ENCODE measurements around the gene PNPLA6. TPM values are rescaled to one million over a fixed set of nuclear protein-coding genes. Genes with fewer than 3 reads are reported as not detected.
A peak's percentile ranks its signal among the peaks of the same experiment; 100 is the strongest.

PNPLA6 gene
- total and polyA plus RNA-seq, 3 experiments from 2014 or later = 17.1 to 117 (median 112) TPM

DNA sequence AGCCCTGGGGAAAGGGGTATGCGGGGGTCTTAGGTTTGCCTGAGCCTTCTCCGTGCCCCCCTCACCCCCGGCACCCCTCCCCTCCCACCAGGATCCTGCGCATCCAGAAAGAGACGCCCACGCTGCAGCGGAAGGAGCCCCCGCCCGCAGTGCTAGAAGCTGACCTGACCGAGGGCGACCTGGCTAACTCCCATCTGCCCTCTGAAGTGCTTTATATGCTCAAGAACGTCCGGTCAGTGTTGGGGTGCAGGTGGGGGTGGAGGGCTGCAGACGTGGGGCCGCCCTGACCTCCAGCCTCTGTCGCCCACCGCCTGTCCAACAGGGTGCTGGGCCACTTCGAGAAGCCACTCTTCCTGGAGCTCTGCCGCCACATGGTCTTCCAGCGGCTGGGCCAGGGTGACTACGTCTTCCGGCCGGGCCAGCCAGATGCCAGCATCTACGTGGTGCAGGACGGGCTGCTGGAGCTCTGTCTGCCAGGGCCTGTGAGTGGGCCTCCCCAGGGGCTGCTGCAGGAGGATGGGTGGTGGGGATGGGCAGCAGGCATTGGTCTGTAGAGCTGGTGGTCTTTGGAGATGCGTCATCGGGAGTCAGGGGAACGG, 4.4 kb downstream of the PNPLA6 start:
- Histone ChIP-seq H3K27ac (ENCODE audit: low read depth, low read length) (no peak overlapping the region), H3K9me3 (ENCODE audit: low read length) (no peaks in the 10 kb centered on the region), H3K36me3 (ENCODE audit: insufficient read depth, low read length) (peaks cover 22% of the 10 kb centered on the region), H3K4me1 (ENCODE audit: insufficient read depth, low read length) (peaks cover 7% of the 10 kb centered on the region), H3K27me3 (ENCODE audit: insufficient read depth, low read length, poor library complexity, severe bottlenecking) (no peaks in the 10 kb centered on the region), H3K4me3 (ENCODE audit: low read length) (no peak overlapping the region)
- ChIA-PET CTCF (no interaction called here), POLR2A (no interaction called here)
- Mint-ChIP-seq H3K27me3 (peaks cover 0 to 3% of the 10 kb centered on the region in 2 donors), H3K27ac (peak overlapping the region in 1 of 8 donors; percentile 63), H3K4me3 (peak overlapping the region in 1 of 7 donors; percentile 62), H3K36me3 (peaks cover 0 to 69% (median 6%) of the 10 kb centered on the region in 3 donors), H3K4me1 (peaks cover 11 to 17% (median 15%) of the 10 kb centered on the region in 3 donors), H3K9me3 (no peaks in the 10 kb centered on the region)
- no peak for DNase-seq

DNA sequence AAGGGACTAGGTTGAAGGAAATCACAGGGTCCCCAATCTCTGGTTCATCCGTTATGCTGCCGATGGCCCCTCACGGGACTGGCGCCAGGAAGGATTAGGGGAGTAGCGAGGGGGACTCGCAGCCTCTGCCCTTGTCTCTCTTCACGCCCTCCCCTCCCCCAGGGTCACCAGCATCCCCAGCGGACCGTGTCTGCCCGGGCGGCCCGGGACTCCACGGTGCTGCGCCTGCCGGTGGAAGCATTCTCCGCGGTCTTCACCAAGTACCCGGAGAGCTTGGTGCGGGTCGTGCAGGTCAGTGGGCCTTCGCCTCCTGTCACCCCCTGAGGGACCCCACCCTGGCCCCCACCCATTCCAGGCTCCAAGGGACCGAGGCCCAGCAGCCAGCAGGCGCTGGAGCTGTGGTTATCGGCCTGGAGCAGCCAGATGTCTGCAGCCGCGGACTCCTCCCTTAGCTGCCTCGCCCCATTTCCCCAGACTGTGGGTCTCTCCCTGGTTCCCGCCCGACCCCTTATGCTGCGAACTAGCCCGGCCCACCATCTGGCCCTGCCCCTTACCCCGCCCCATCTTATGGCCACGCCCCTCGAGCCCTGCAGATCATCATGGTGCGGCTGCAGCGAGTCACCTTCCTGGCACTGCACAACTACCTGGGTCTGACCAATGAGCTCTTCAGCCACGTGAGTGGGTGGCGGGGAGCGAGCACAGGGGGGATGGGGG, 5.4 kb downstream of the PNPLA6 start:
- Mint-ChIP-seq H3K4me1 (peaks cover 13 to 16% (median 15%) of the 10 kb centered on the region in 3 donors), H3K36me3 (peaks cover 0 to 67% (median 6%) of the 10 kb centered on the region in 3 donors), H3K27me3 (peaks cover 0 to 3% of the 10 kb centered on the region in 2 donors), H3K27ac (no peak overlapping the region), H3K9me3 (no peaks in the 10 kb centered on the region), H3K4me3 (no peak overlapping the region)
- peaks cover 7% of the 10 kb centered on the region for H3K4me1 ChIP-seq (ENCODE audit: insufficient read depth, low read length)
- H3K27ac ChIP-seq (ENCODE audit: low read depth, low read length) = no peak overlapping the region
- POLR2A ChIA-PET = no interaction called here
- CTCF ChIA-PET = no interaction called here
- H3K36me3 ChIP-seq (ENCODE audit: insufficient read depth, low read length) = peaks cover 22% of the 10 kb centered on the region
- H3K4me3 ChIP-seq (ENCODE audit: low read length) = no peak overlapping the region
- H3K9me3 ChIP-seq (ENCODE audit: low read length) = no peaks in the 10 kb centered on the region
- no peaks in the 10 kb centered on the region for H3K27me3 ChIP-seq (ENCODE audit: insufficient read depth, low read length, poor library complexity, severe bottlenecking)
- DNase-seq = no peak

DNA sequence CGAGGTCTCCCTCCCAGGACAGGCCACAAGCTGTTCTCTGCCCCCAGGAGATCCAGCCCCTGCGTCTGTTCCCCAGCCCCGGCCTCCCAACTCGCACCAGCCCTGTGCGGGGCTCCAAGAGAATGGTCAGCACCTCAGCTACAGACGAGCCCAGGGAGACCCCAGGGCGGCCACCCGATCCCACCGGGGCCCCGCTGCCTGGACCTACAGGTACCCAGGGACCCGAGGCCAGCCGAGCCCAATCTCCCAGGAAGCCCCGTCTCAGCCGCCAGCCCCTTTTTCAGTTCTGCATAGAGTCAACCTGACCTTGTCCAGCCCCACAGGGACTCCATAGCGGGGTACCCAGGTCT, 5.9 kb downstream of the PNPLA6 start:
- Histone ChIP-seq H3K4me3 (ENCODE audit: low read length) (no peak overlapping the region), H3K36me3 (ENCODE audit: insufficient read depth, low read length) (peaks cover 22% of the 10 kb centered on the region), H3K4me1 (ENCODE audit: insufficient read depth, low read length) (peaks cover 2% of the 10 kb centered on the region), H3K27ac (ENCODE audit: low read depth, low read length) (no peak overlapping the region), H3K9me3 (ENCODE audit: low read length) (no peaks in the 10 kb centered on the region), H3K27me3 (ENCODE audit: insufficient read depth, low read length, poor library complexity, severe bottlenecking) (no peaks in the 10 kb centered on the region)
- H3K9me3 Mint-ChIP-seq = no peaks in the 10 kb centered on the region
- no peak overlapping the region for H3K4me3 Mint-ChIP-seq
- peaks cover 12 to 13% (median 12%) of the 10 kb centered on the region in 3 donors for H3K4me1 Mint-ChIP-seq
- H3K27ac Mint-ChIP-seq = no peak overlapping the region
- no peak for DNase-seq
- ChIA-PET POLR2A (no interaction called here), CTCF (interaction anchor here (1.7 kb wide), 1 partner anchor 27 kb away, joined by 4 read pairs; no protein-coding TSS in a partner anchor)
- peaks cover 0 to 3% of the 10 kb centered on the region in 2 donors for H3K27me3 Mint-ChIP-seq
- peaks cover 0 to 64% (median 6%) of the 10 kb centered on the region in 3 donors for H3K36me3 Mint-ChIP-seq

DNA sequence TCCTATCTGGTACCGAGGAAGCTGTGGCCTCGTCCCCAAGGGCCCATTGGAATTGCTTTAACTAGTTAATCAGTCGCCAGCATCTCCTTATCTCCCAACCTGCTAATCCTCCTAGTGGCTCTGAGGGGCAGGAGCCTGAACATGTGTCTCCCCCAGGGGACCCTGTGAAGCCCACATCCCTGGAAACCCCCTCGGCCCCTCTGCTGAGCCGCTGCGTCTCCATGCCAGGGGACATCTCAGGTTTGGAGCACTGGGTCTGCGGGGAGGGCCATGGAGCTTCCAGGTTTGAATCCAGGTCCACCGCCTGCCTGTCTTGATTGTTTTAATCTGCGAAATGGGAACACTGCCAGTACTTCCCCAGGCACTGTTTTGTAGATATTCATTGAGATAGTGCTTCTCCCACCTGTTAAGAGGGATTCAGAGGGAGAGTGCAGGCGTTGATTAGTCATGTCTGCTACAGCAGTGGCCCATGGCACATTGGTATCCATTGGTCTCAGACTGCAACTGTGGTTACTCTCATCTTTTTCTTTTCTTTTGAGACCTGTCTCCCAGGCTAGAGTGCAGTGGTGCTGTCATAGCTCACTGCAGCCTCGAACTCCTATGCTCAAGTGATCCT, 6.4 kb downstream of the PNPLA6 start:
- no peak for DNase-seq
- Histone ChIP-seq H3K36me3 (ENCODE audit: insufficient read depth, low read length) (peaks cover 22% of the 10 kb centered on the region), H3K4me1 (ENCODE audit: insufficient read depth, low read length) (no peaks in the 10 kb centered on the region), H3K9me3 (ENCODE audit: low read length) (no peaks in the 10 kb centered on the region), H3K27ac (ENCODE audit: low read depth, low read length) (no peak overlapping the region), H3K27me3 (ENCODE audit: insufficient read depth, low read length, poor library complexity, severe bottlenecking) (no peaks in the 10 kb centered on the region), H3K4me3 (ENCODE audit: low read length) (no peak overlapping the region)
- POLR2A ChIA-PET = no interaction called here
- Mint-ChIP-seq H3K27ac (peak overlapping the region in 1 of 8 donors; percentile 21), H3K4me3 (no peak overlapping the region), H3K36me3 (peaks cover 0 to 62% (median 6%) of the 10 kb centered on the region in 3 donors), H3K4me1 (peaks cover 9 to 10% (median 9%) of the 10 kb centered on the region in 3 donors), H3K9me3 (no peaks in the 10 kb centered on the region), H3K27me3 (peaks cover 0 to 3% of the 10 kb centered on the region in 2 donors)
- CTCF ChIA-PET = interaction anchor here (1.7 kb wide), 1 partner anchor 26 kb away, joined by 4 read pairs; no protein-coding TSS in a partner anchor

DNA sequence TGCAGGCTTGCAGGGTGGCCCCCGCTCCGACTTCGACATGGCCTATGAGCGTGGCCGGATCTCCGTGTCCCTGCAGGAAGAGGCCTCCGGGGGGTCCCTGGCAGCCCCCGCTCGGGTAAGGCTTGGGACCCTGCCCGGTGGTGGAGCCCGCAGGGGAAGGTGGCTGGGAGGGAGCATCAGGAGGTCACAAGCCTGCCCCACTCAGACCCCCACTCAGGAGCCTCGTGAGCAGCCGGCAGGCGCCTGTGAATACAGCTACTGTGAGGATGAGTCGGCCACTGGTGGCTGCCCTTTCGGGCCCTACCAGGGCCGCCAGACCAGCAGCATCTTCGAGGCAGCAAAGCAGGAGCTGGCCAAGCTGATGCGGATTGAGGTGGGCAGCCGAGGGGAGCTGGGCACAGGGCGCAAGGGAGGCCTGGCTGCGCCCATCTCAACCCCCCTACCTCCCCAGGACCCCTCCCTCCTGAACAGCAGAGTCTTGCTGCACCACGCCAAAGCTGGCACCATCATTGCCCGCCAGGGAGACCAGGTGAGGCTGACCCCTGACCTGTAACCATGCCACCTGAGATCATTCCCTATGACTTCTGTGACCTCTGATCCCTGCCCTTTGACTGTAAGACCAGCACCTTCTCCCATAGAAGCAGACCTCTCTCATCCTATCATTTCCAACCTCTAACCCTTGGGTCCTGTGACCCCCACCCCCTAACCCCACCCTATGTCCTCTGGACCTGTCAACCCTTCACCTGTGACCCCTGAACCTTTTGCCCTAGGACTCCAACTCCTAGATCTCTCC, 7.2 kb downstream of the PNPLA6 start:
- CTCF ChIA-PET = interaction anchor here (1.7 kb wide), 1 partner anchor 25 kb away, joined by 4 read pairs; no protein-coding TSS in a partner anchor
- Mint-ChIP-seq H3K27ac (peak overlapping the region in 3 of 8 donors; percentile 11 to 60 (median 14)), H3K27me3 (peaks cover 0 to 3% of the 10 kb centered on the region in 2 donors), H3K4me1 (peaks cover 4 to 9% (median 9%) of the 10 kb centered on the region in 3 donors), H3K36me3 (peaks cover 0 to 59% (median 6%) of the 10 kb centered on the region in 3 donors), H3K4me3 (no peak overlapping the region), H3K9me3 (no peaks in the 10 kb centered on the region)
- Histone ChIP-seq H3K27me3 (ENCODE audit: insufficient read depth, low read length, poor library complexity, severe bottlenecking) (no peaks in the 10 kb centered on the region), H3K9me3 (ENCODE audit: low read length) (no peaks in the 10 kb centered on the region), H3K36me3 (ENCODE audit: insufficient read depth, low read length) (peaks cover 22% of the 10 kb centered on the region), H3K4me3 (ENCODE audit: low read length) (no peak overlapping the region), H3K4me1 (ENCODE audit: insufficient read depth, low read length) (no peaks in the 10 kb centered on the region), H3K27ac (ENCODE audit: low read depth, low read length) (no peak overlapping the region)
- POLR2A ChIA-PET = no interaction called here
- no peak for DNase-seq

DNA sequence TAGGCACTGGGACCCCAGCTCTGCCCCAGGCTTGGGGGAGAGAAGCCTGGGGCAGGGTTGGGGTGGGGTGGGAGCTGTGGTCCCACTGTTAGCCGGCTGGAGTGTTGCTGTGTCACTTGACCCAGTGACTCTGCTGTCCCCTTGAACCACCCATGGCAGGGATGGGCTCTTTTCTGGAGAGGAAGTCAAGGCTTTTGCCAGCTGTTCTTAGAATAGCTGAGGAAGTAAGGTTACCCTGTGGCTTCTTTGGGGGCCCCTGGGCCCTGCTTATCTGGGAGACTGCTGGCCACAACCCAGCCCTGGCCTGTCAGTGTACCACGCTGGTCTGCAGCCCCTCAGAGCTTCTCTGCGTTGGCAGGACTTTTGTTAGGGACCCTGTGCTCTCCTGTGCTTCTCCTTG, 9.1 kb downstream of the PNPLA6 start:
- peaks cover 0 to 49% (median 6%) of the 10 kb centered on the region in 3 donors for H3K36me3 Mint-ChIP-seq
- peak overlapping the region in 1 of 8 donors; percentile 62 for H3K27ac Mint-ChIP-seq
- Histone ChIP-seq H3K27ac (ENCODE audit: low read depth, low read length) (no peak overlapping the region), H3K4me3 (ENCODE audit: low read length) (no peak overlapping the region), H3K36me3 (ENCODE audit: insufficient read depth, low read length) (peaks cover 17% of the 10 kb centered on the region), H3K4me1 (ENCODE audit: insufficient read depth, low read length) (no peaks in the 10 kb centered on the region), H3K27me3 (ENCODE audit: insufficient read depth, low read length, poor library complexity, severe bottlenecking) (no peaks in the 10 kb centered on the region), H3K9me3 (ENCODE audit: low read length) (no peaks in the 10 kb centered on the region)
- no peaks in the 10 kb centered on the region for H3K9me3 Mint-ChIP-seq
- H3K27me3 Mint-ChIP-seq = peaks cover 0 to 3% of the 10 kb centered on the region in 2 donors
- no peak overlapping the region for H3K4me3 Mint-ChIP-seq
- no peak for DNase-seq
- CTCF ChIA-PET = no interaction called here
- peaks cover 4 to 9% (median 7%) of the 10 kb centered on the region in 3 donors for H3K4me1 Mint-ChIP-seq
- POLR2A ChIA-PET = no interaction called here

DNA sequence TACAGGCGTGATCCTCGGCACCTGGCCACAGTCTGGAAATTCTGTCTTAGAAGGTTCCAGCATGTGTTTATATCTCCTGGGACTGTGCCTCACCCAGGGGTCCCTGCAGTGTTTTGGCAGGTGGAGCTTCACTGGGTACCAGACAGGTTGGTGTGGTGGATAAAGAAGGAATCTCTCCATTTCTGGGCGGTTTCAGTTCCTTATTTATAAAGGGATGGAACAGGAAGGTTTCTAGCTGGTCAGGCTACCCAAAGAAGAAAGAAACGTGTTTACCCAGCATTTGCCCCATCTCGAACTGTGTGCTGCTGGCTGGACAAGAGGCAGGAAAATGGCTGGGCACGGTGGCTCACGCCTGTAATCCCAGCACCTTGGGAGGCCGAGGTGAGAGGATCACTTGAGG, 9.8 kb downstream of the PNPLA6 start:
- Histone ChIP-seq H3K4me3 (ENCODE audit: low read length) (no peak overlapping the region), H3K36me3 (ENCODE audit: insufficient read depth, low read length) (peaks cover 17% of the 10 kb centered on the region), H3K9me3 (ENCODE audit: low read length) (no peaks in the 10 kb centered on the region), H3K27ac (ENCODE audit: low read depth, low read length) (no peak overlapping the region), H3K27me3 (ENCODE audit: insufficient read depth, low read length, poor library complexity, severe bottlenecking) (no peaks in the 10 kb centered on the region), H3K4me1 (ENCODE audit: insufficient read depth, low read length) (no peaks in the 10 kb centered on the region)
- ChIA-PET CTCF (no interaction called here), POLR2A (no interaction called here)
- Mint-ChIP-seq H3K4me1 (peaks cover 4 to 9% (median 7%) of the 10 kb centered on the region in 3 donors), H3K9me3 (no peaks in the 10 kb centered on the region), H3K4me3 (no peak overlapping the region), H3K36me3 (peaks cover 0 to 48% (median 4%) of the 10 kb centered on the region in 3 donors), H3K27me3 (peaks cover 0 to 3% of the 10 kb centered on the region in 2 donors), H3K27ac (peak overlapping the region in 1 of 8 donors; percentile 62)
- no peak for DNase-seq

Measured in CD8-positive, alpha-beta memory T cell (primary cell).